Ascending aorta (tissue), 2 donors: Measurements from ENCODE around the gene RIN2. TPM values are rescaled to one million over a fixed set of nuclear protein-coding genes. Genes with fewer than 3 reads are reported as not detected.

Experiments
- DNase-seq, 2 donors: peaks; one replicate each; pipeline ENCODE4 v3.0.0-alpha.2; 2019; ENCODE audit warnings: low spot score in 2 of 2
- H3K27ac ChIP-seq, 2 donors: fragments of 200-600 bp; sonication (generic); one replicate each; pipeline ENCODE4 v1.5.1; 2016 to 2017; ENCODE audit warnings: mild to moderate bottlenecking in 1 of 2
- H3K27me3 ChIP-seq: fragments of 200-600 bp; sonication (generic); one replicate; pipeline ENCODE4 v1.5.1; 2017
- H3K36me3 ChIP-seq, 2 donors: fragments of 200-600 bp; sonication (generic); one replicate each; pipeline ENCODE4 v1.5.1; 2016
- H3K4me1 ChIP-seq, 2 donors: fragments of 200-600 bp; sonication (generic); one replicate each; pipeline ENCODE4 v1.5.1; 2016 to 2017; ENCODE audit warnings: mild to moderate bottlenecking in 1 of 2
- H3K4me3 ChIP-seq, 2 donors: fragments of 200-600 bp; sonication (generic); one replicate each; pipeline ENCODE4 v1.5.1; 2016 to 2017; ENCODE audit warnings: mild to moderate bottlenecking in 1 of 2
- H3K9me3 ChIP-seq, 2 donors: fragments of 200-600 bp; sonication (generic); one replicate each; pipeline ENCODE4 v1.5.1; 2016
- CTCF ChIP-seq, 3 experiments: fragments of 200-600 bp in 2 of 3; fragments of 450-650 bp in 1 of 3; sonication (generic) in 2 of 3; IDR thresholded peaks; one replicate each; pipeline ENCODE4 v1.5.1; 2016 to 2019; ENCODE audit warnings: antibody characterized with exemption in 3 of 3, mild to moderate bottlenecking in 1 of 3, moderate library complexity in 1 of 3
- intact Hi-C: fragments of 100-400 bp; cut with DNase I; formaldehyde crosslinking; loops from one replicate; pipeline ENCODE4 v1.15.1; 2023
- total RNA-seq: library from RNA; depleted of rRNA; stranded (reverse); fragments of >200 nt; gene quantifications from one replicate; pipeline ENCODE4 v1.1.0, GENCODE V29; 2016

The RIN2 gene
- total RNA-seq, 1 donor from 2014 or later, result 45.7 TPM

DNA sequence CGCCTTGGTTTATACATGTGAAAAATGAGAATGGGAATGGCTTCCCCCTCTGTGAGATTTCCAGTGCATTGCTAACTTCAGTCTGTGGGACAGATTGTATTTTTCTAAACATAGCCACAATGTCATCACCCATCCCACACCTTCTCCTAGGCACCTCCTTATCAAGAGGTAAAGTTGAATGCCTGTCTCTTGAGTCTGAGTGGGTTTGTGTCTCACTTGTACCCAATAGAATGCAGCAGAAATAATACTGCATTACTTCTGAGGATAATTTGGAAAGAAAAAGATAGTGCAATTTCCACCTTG, 27.9 kb downstream of the RIN2 start:
- Histone ChIP-seq H3K36me3 (no peaks in the 10 kb centered on the region), H3K9me3 (peaks cover 0 to 4% of the 10 kb centered on the region in 2 donors), H3K4me3 (no peak overlapping the region), H3K27me3 (no peaks in the 10 kb centered on the region), H3K4me1 (peaks cover 4 to 20% of the 10 kb centered on the region in 2 donors), H3K27ac (peak overlapping the region; percentile 57)
- intact Hi-C loops, result loop anchor here (1.0 to 5.0 kb wide), 3 partner anchors 27 to 209 kb away; partner anchors contain the start of gene RIN2
- no peak for TF ChIP-seq CTCF (IDR thresholded peaks at IDR 0.05)
- no peak for DNase-seq

DNA sequence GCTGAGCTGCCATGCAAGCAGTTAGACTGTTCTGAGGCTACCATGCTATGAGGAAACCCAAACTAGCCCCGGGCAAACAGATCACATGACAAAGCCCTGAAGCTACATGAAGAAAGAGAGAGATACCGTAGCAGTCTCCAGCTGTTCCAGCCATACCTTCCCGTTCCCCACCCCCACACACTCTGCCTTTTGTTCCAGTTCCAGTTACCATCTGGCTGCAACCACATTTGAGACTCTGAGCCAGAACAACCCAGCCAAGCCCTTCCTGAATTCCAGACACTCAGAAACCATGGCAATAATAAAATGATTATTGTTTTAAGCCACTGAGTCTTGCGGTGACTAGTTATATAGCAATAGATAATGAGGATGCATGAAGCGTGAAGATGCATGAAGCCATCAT, 28.3 kb downstream of the RIN2 start:
- Histone ChIP-seq H3K27ac (peak overlapping the region; percentile 57), H3K9me3 (peaks cover 0 to 4% of the 10 kb centered on the region in 2 donors), H3K27me3 (no peaks in the 10 kb centered on the region), H3K4me1 (peaks cover 4 to 20% of the 10 kb centered on the region in 2 donors), H3K4me3 (no peak overlapping the region), H3K36me3 (no peaks in the 10 kb centered on the region)
- no peak for TF ChIP-seq CTCF (IDR thresholded peaks at IDR 0.05)
- intact Hi-C loops, result loop anchor here (5.0 kb wide), 1 partner anchor 101 kb away; no protein-coding TSS in a partner anchor
- DNase-seq, result no peak

DNA sequence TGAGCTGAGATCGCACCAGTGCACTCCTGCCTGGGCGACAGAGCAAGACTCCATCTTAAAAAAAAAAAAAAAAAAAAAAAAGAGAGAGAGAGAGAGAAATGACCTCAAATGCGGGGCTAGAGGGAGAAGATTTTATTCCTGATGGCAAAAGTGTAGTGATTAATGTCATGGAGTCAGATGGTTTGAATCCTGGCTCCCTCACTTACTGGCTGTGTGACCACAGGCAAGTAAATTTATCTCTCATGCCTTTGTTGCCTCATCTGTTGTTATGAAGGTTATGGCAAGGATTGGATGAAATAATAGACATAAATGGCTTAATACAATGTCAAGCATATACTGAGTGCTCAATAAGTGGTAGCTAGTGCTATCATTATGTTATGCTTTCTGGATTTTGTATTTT, 29.3 kb downstream of the RIN2 start:
- Histone ChIP-seq H3K27ac (no peak overlapping the region), H3K36me3 (peaks cover 0 to 3% of the 10 kb centered on the region in 2 donors), H3K9me3 (peaks cover 0 to 4% of the 10 kb centered on the region in 2 donors), H3K4me3 (no peak overlapping the region), H3K27me3 (no peaks in the 10 kb centered on the region), H3K4me1 (peaks cover 4 to 20% of the 10 kb centered on the region in 2 donors)
- intact Hi-C loops, result loop anchor here (5.0 kb wide), 1 partner anchor 100 kb away; no protein-coding TSS in a partner anchor
- DNase-seq, result no peak
- TF ChIP-seq CTCF (IDR thresholded peaks at IDR 0.05), result no peak

GRCh38 chr20:19789009-19789408, 31.0 kb downstream of the RIN2 start:
- Histone ChIP-seq H3K36me3 (peaks cover 0 to 5% of the 10 kb centered on the region in 2 donors), H3K4me3 (no peak overlapping the region), H3K27me3 (no peaks in the 10 kb centered on the region), H3K27ac (no peak overlapping the region), H3K4me1 (peaks cover 4 to 20% of the 10 kb centered on the region in 2 donors), H3K9me3 (peaks cover 0 to 4% of the 10 kb centered on the region in 2 donors)
- no peak for TF ChIP-seq CTCF (IDR thresholded peaks at IDR 0.05)
- DNase-seq, result no peak
- intact Hi-C loops, result loop anchor here (5.0 kb wide), 1 partner anchor 98 kb away; no protein-coding TSS in a partner anchor

GRCh38 chr20:19789446-19789845, 31.4 kb downstream of the RIN2 start:
- Histone ChIP-seq H3K27me3 (no peaks in the 10 kb centered on the region), H3K4me3 (no peak overlapping the region), H3K9me3 (peaks cover 0 to 4% of the 10 kb centered on the region in 2 donors), H3K4me1 (peaks cover 4 to 19% of the 10 kb centered on the region in 2 donors), H3K27ac (no peak overlapping the region), H3K36me3 (peaks cover 0 to 5% of the 10 kb centered on the region in 2 donors)
- no peak for TF ChIP-seq CTCF (IDR thresholded peaks at IDR 0.05)
- DNase-seq, result no peak
- intact Hi-C loops, result loop anchor here (5.0 kb wide), 1 partner anchor 98 kb away; no protein-coding TSS in a partner anchor

DNA sequence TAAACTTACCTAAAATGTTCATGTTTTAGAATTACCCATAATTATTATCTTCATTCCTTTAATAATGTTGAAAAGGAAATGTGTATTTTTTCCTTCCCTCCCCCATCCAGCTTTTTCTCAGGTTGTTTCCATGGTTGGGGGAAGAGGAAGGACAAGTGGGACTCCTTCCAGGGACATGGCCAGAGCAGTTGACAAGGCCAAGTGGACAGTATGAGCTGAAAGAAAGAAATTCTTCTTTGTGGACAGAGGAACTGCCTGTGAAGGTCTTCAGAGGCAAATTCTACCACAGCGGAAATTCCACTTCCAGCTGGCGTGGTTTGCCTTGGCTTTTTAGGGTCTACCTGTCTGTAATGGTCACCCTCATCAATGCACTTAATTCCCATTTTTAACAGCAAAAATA, 33.8 kb downstream of the RIN2 start:
- no peak for DNase-seq

More for the DNA sequence above, 33.8 kb downstream of the RIN2 start:
- TF ChIP-seq CTCF (IDR thresholded peaks at IDR 0.05), result no peak
- H3K27me3 ChIP-seq, result no peaks in the 10 kb centered on the region
- no peaks in the 10 kb centered on the region for H3K4me1 ChIP-seq
- H3K27ac ChIP-seq, result no peak overlapping the region
- H3K4me3 ChIP-seq, result no peak overlapping the region
- H3K36me3 ChIP-seq, result peaks cover 0 to 5% of the 10 kb centered on the region in 2 donors
- intact Hi-C loops, result no loop called here
- H3K9me3 ChIP-seq, result peaks cover 0 to 4% of the 10 kb centered on the region in 2 donors
